Smooth muscle cell (in vitro differentiated cells): ENCODE data around the gene LYPD6. TPM values are rescaled to one million over a fixed set of nuclear protein-coding genes. Genes with fewer than 3 reads are reported as not detected.

Experiments used
- DNase-seq: peaks from one replicate; lab custom pipeline; 2025; ENCODE audit not compliant: unreplicated experiment; lab: John Stamatoyannopoulos, UW
- H2AFZ ChIP-seq: fragments of 200-600 bp; sonication (generic); 2 replicates; pipeline ENCODE4 v1.6.0; 2016; ENCODE audit warnings: antibody characterized with exemption, low read depth, mild to moderate bottlenecking
- H3F3A ChIP-seq: fragments of 200-600 bp; sonication (generic); 2 replicates; pipeline ENCODE4 v1.6.0; 2017; ENCODE audit warnings: antibody characterized with exemption, low read depth
- H3K27ac ChIP-seq: fragments of 200-600 bp; sonication (generic); 2 replicates; pipeline ENCODE4 v1.5.1; 2016; ENCODE audit warnings: low read depth, mild to moderate bottlenecking
- H3K27me3 ChIP-seq: fragments of 200-600 bp; sonication (generic); 2 replicates; pipeline ENCODE4 v1.6.1; 2016; ENCODE audit warnings: low read depth, mild to moderate bottlenecking
- H3K36me3 ChIP-seq: fragments of 200-600 bp; sonication (generic); 2 replicates; pipeline ENCODE4 v1.5.1; 2016; ENCODE audit warnings: low read depth
- H3K4me1 ChIP-seq: fragments of 200-600 bp; sonication (generic); 2 replicates; pipeline ENCODE4 v1.5.1; 2016; ENCODE audit warnings: low read depth
- H3K4me2 ChIP-seq: fragments of 200-600 bp; sonication (generic); 2 replicates; pipeline ENCODE4 v1.6.0; 2016; ENCODE audit warnings: mild to moderate bottlenecking
- H3K4me3 ChIP-seq: fragments of 200-600 bp; sonication (generic); 2 replicates; pipeline ENCODE4 v1.5.1; 2016; ENCODE audit warnings: mild to moderate bottlenecking
- H3K79me2 ChIP-seq: fragments of 200-600 bp; sonication (generic); 2 replicates; pipeline ENCODE4 v1.6.0; 2016; ENCODE audit warnings: low read depth, mild to moderate bottlenecking
- H3K9ac ChIP-seq: fragments of 200-600 bp; sonication (generic); 2 replicates; pipeline ENCODE4 v1.6.0; 2016; ENCODE audit warnings: low read depth
- H3K9me3 ChIP-seq: fragments of 200-600 bp; sonication (generic); replicated peaks from 2 replicates; pipeline ENCODE4 v1.5.1; 2016; ENCODE audit warnings: low read depth
- H4K20me1 ChIP-seq: fragments of 200-600 bp; sonication (generic); 2 replicates; pipeline ENCODE4 v1.6.0; 2016; ENCODE audit warnings: low read depth
- CTCF ChIP-seq: fragments of 200-600 bp; sonication (generic); IDR thresholded peaks from 2 replicates; pipeline ENCODE4 v1.5.1; 2017; ENCODE audit warnings: borderline replicate concordance, mild to moderate bottlenecking, antibody characterized with exemption; ENCODE audit not compliant: insufficient read depth, poor library complexity, severe bottlenecking
- WGBS: methylation state at CpG from one replicate; pipeline ENCODE4 v1.1.7; 2016; ENCODE audit warnings: low lambda C conversion rate; 5-methylcytosine and 5-hydroxymethylcytosine counted together
- polyA plus RNA-seq: library from polyadenylated mRNA; unstranded; fragments of >200 nt; fragmentation: Nextera tagmentation; extraction: Ambion mirVana; gene quantifications from 2 replicates; pipeline ENCODE4 v1.2.1, GENCODE V29; 2016
- total RNA-seq: library from RNA; depleted of rRNA; stranded (reverse); fragments of >200 nt; gene quantifications from 2 replicates; pipeline ENCODE4 v1.2.3, GENCODE V29; 2014

The LYPD6 gene
- total and polyA plus RNA-seq, 2 experiments from 2014 or later, result 1.6 to 9.8 TPM

- no peaks in the 10 kb centered on the region for H3K9me3 ChIP-seq
- H3K79me2 ChIP-seq, result no peaks in the 10 kb centered on the region
- TF ChIP-seq CTCF, result no peak
- H3K4me2 ChIP-seq, result no peak overlapping the region
- H3K27me3 ChIP-seq, result peaks cover 42% of the 10 kb centered on the region
- DNase-seq, result no peak
- WGBS, result 28% methylated on average over 1 of the region's 1 CpG
- no peak overlapping the region for H3K9ac ChIP-seq
- no peaks in the 10 kb centered on the region for H3K36me3 ChIP-seq
- peak overlapping the region; percentile 14 for H3K27ac ChIP-seq
- no peak overlapping the region for H2AFZ ChIP-seq
- H3K4me3 ChIP-seq, result no peak overlapping the region
- no peaks in the 10 kb centered on the region for H4K20me1 ChIP-seq
- peaks cover 24% of the 10 kb centered on the region for H3K4me1 ChIP-seq
- H3F3A ChIP-seq, result no peaks in the 10 kb centered on the region
Observed at GRCh38 chr2:149360106-149360505, 29.7 kb downstream of the LYPD6 start.

- Histone ChIP-seq H3K4me3 (no peak overlapping the region), H3K9me3 (no peaks in the 10 kb centered on the region), H3K36me3 (no peaks in the 10 kb centered on the region), H2AFZ (no peak overlapping the region), H3K9ac (no peak overlapping the region), H3K79me2 (no peaks in the 10 kb centered on the region), H3F3A (no peaks in the 10 kb centered on the region), H3K27me3 (peaks cover 58% of the 10 kb centered on the region), H4K20me1 (no peaks in the 10 kb centered on the region), H3K4me1 (peaks cover 29% of the 10 kb centered on the region), H3K27ac (no peak overlapping the region), H3K4me2 (peak overlapping the region; percentile 10)
- WGBS, result 3% methylated on average over 1 of the region's 1 CpG
- TF ChIP-seq CTCF, result no peak
- no peak for DNase-seq
Observed at GRCh38 chr2:149363958-149364357, 33.6 kb downstream of the LYPD6 start.

GRCh38 chr2:149364839-149365238 lies 34.5 kb downstream of the LYPD6 start:
- peaks cover under 1% of the 10 kb centered on the region for H3K79me2 ChIP-seq
- no peak overlapping the region for H3K27ac ChIP-seq
- H3K36me3 ChIP-seq, result no peaks in the 10 kb centered on the region
- no peak overlapping the region for H3K4me3 ChIP-seq
- no peak overlapping the region for H3K4me2 ChIP-seq
- peaks cover 66% of the 10 kb centered on the region for H3K27me3 ChIP-seq
- TF ChIP-seq CTCF, result no peak
- no peaks in the 10 kb centered on the region for H3F3A ChIP-seq
- no peaks in the 10 kb centered on the region for H3K9me3 ChIP-seq
- no peak overlapping the region for H3K9ac ChIP-seq
- H2AFZ ChIP-seq, result no peak overlapping the region
- no peak for DNase-seq
- peaks cover 29% of the 10 kb centered on the region for H3K4me1 ChIP-seq
- no peaks in the 10 kb centered on the region for H4K20me1 ChIP-seq

- Histone ChIP-seq H4K20me1 (no peaks in the 10 kb centered on the region), H2AFZ (no peak overlapping the region), H3K9me3 (no peaks in the 10 kb centered on the region), H3F3A (no peaks in the 10 kb centered on the region), H3K4me1 (peaks cover 21% of the 10 kb centered on the region), H3K27ac (peak overlapping the region; percentile 40), H3K9ac (no peak overlapping the region), H3K4me3 (no peak overlapping the region), H3K36me3 (no peaks in the 10 kb centered on the region), H3K79me2 (peaks cover 4% of the 10 kb centered on the region), H3K4me2 (no peak overlapping the region), H3K27me3 (peaks cover 71% of the 10 kb centered on the region)
- no peak for TF ChIP-seq CTCF
- no peak for DNase-seq
- WGBS, result 58% methylated on average over 5 of the region's 5 CpGs
Observed at GRCh38 chr2:149365931-149366583, 35.7 kb downstream of the LYPD6 start.
